CD4-positive, alpha-beta T cell treated with Interleukin-6 at 100 ng/mL for 8 hours (primary cell): ENCODE measurements around the gene VAMP1.
A peak's percentile ranks its signal among the peaks of the same experiment; 100 is the strongest.

Experiments used
- DNase-seq: peaks from one replicate; pipeline ENCODE4 v3.0.0-alpha.2; 2020; ENCODE audit warnings: mixed read lengths, low spot score

Gene VAMP1

DNA sequence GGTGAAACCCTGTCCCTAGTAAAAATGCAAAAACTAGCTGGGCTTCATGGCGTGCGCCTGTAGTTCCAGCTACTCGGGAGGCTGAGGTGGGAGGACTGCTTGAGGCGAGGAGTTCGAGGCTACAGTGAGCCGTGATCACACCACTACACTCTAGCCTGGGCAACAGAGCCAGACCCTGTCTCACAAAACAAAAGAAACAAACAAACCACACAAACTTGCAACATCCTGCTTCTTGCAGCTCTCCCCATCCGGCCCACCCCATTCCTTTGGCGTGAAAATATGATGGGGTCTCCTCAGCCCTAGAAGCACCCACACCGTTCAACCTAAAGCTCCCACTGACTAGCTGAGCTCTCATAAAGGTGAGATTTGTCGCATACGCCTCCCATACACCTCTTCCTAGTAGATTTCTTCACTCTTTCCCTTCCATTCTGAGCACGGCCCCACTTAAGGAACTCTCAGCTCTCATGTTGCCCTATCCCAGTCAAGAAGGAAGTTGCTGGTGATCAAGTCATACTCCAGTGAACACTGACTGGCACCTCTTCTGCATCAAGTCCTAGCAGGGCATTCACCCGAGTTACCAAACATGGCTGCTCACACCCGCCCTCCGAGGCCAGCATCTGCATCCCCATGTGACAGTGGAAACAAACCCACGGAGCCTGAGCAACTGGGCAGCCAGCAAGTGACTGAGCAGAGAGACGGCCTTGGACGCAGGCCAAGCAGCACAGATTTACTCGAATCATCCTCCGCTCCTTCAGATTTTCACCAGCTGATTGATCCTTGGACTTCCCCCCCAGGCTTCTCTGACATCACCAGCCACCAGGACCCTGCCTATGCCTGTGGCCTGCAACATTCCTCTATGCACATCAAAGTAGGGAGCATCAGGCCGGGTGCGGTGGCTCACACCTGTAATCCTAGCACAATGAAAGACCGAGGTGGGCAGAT lies 44.6 kb downstream of the VAMP1 start:
- DNase-seq, result no peak

- no peak for DNase-seq
Observed at GRCh38 chr12:6424866-6425265, 45.6 kb downstream of the VAMP1 start.

DNA sequence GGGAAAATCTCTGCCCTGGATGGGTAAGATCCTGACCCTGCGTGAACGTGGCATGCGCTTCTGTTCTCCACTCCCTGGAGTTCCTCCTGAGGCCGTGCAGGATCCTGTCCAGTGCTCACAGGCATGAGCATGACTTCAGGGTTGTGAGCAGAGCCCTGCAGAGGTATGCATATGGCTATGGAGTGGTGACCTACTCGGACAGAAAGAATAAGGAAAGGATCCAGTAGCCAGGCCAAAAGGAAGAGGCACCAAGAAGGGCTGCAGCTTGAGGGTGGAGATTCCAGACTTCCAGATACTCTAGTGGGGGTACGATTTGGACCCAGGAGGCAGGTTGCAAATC lies 46.5 kb downstream of the VAMP1 start:
- no peak for DNase-seq

GRCh38 chr12:6423267-6424007 lies 47.0 kb downstream of the VAMP1 start:
- DNase-seq, result peak; percentile 85

DNA sequence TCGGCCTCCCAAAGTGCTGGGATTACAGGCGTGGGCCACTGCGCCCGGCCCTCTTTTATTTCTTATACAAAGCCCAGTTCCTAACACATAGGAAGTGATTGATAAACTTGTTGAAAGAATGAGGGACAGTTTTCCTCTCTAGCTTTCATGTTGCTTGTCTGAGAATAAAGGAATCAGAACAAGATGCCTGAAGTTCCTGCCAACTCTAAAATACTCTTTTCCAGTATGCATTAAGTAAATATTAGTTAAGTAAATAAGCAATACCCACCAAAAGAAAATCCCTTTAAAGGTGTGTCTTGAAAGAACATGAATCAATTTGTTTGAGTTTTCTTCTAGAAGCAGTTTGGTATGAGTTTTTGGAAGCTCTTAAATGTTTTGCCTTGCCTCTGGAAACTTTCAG lies 50.1 kb downstream of the VAMP1 start:
- DNase-seq, result no peak

DNA sequence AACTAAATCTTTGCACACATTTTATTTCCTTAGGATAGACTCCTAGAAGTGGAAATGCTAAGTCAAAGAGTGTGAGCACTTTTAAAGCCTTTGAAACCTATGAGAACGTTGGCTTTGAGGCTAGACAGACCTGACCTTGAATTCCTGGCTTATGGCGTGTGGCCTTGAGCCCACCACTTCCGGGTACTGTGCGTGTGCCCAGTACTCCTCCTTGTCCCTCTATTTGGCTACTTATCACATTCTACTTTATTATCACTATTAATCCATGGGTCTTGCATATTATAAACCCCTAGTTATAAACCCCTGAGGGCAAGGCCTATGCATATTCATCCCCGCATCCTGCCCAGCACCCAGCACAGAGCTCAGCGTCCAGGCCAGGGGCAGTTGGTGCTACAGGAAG lies 51.7 kb downstream of the VAMP1 start:
- no peak for DNase-seq

- no peak for DNase-seq
Observed at GRCh38 chr12:6416596-6416995, 53.9 kb downstream of the VAMP1 start.
